IMR-90 (cell line): Measurements from ENCODE around the gene ALG6. TPM values are rescaled to one million over a fixed set of nuclear protein-coding genes. Genes with fewer than 3 reads are reported as not detected.

ENCODE experiments used
- ATAC-seq: fragments of 200-7000 bp; cut with Tn5 transposase; 2 replicates; pipeline ENCODE4 v1.9.1; 2020; ENCODE audit warnings: low read depth, mild to moderate bottlenecking, moderate library complexity
- BruUV-seq: library from RNA; stranded (reverse); fragments of 400-500 nt; replicated peaks from 2 replicates; lab custom pipeline; 2021; lab: Mats Ljungman, UMichigan
- CTCF ChIA-PET: fragments of 300-600 bp; formaldehyde crosslinking; extraction: SDS; loops from one replicate; lab custom pipeline; 2021; ENCODE audit warnings: antibody characterized with exemption; lab: Yijun Ruan, JAX
- POLR2A ChIA-PET: fragments of 300-600 bp; sonication (Branson Sonifier 250); formaldehyde crosslinking; loops from one replicate; lab custom pipeline; 2022; ENCODE audit warnings: antibody characterized with exemption; ENCODE audit not compliant: unreplicated experiment; lab: Charles Lee
- DNase-seq: peaks from one replicate; pipeline ENCODE4 v3.0.0; 2013
- H2AFZ ChIP-seq: replicated peaks from 2 replicates; pipeline ENCODE3; 2013; ENCODE audit warnings: low read length, mild to moderate bottlenecking; ENCODE audit not compliant: poor library complexity
- H2AK5ac ChIP-seq: 2 replicates; pipeline ENCODE4 v1.6.1; 2013; ENCODE audit warnings: low read depth, low read length, inconsistent platforms
- H2AK9ac ChIP-seq: replicated peaks from 2 replicates; pipeline ENCODE3; 2013; ENCODE audit warnings: mild to moderate bottlenecking, low read depth, low read length, moderate library complexity; ENCODE audit not compliant: poor library complexity
- H2BK120ac ChIP-seq: 2 replicates; pipeline ENCODE4 v1.6.1; 2013; ENCODE audit warnings: low read depth, low read length, inconsistent platforms
- H2BK15ac ChIP-seq: 3 replicates; pipeline ENCODE4 v1.6.1; 2013; ENCODE audit warnings: low read depth, low read length, inconsistent platforms
- H2BK20ac ChIP-seq: 2 replicates; pipeline ENCODE4 v1.6.1; 2013; ENCODE audit warnings: low read depth, mild to moderate bottlenecking, inconsistent platforms, low read length, moderate library complexity
- H2BK5ac ChIP-seq: 2 replicates; pipeline ENCODE4 v1.6.1; 2013; ENCODE audit warnings: mild to moderate bottlenecking, low read depth, low read length, inconsistent platforms; ENCODE audit not compliant: poor library complexity, severe bottlenecking
- H3K14ac ChIP-seq: replicated peaks from 2 replicates; pipeline ENCODE4 v1.6.1; 2013; ENCODE audit warnings: low read depth, low read length, inconsistent platforms
- H3K18ac ChIP-seq: 2 replicates; pipeline ENCODE4 v1.6.1; 2013; ENCODE audit warnings: low read depth, low read length, control low read depth
- H3K23ac ChIP-seq: 2 replicates; pipeline ENCODE4 v1.6.1; 2013; ENCODE audit warnings: low read depth, low read length, inconsistent platforms
- H3K27ac ChIP-seq: 2 replicates; pipeline ENCODE4 v1.5.1; 2013; ENCODE audit warnings: mild to moderate bottlenecking, control low read depth, low read length; ENCODE audit not compliant: insufficient read depth
- H3K27me3 ChIP-seq: 2 replicates; pipeline ENCODE4 v1.6.1; 2013; ENCODE audit warnings: low read length; ENCODE audit not compliant: control insufficient read depth, insufficient read depth
- H3K36me3 ChIP-seq: 2 replicates; pipeline ENCODE4 v1.6.1; 2013; ENCODE audit warnings: low read length, mixed read lengths; ENCODE audit not compliant: control insufficient read depth, insufficient read depth
- H3K4ac ChIP-seq: 2 replicates; pipeline ENCODE4 v1.6.1; 2013; ENCODE audit warnings: low read depth, low read length, inconsistent platforms
- H3K4me1 ChIP-seq: 2 replicates; pipeline ENCODE4 v1.6.1; 2013; ENCODE audit warnings: low read length, mixed read lengths; ENCODE audit not compliant: control insufficient read depth, insufficient read depth
- H3K4me2 ChIP-seq: 2 replicates; pipeline ENCODE4 v1.6.1; 2013; ENCODE audit warnings: low read depth, mild to moderate bottlenecking, control low read depth, low read length, moderate library complexity
- H3K4me3 ChIP-seq: 2 replicates; pipeline ENCODE4 v1.5.1; 2013; ENCODE audit warnings: low read depth, mild to moderate bottlenecking, control low read depth, low read length, moderate library complexity; ENCODE audit not compliant: insufficient read depth
- H3K56ac ChIP-seq: 2 replicates; pipeline ENCODE4 v1.6.1; 2013; ENCODE audit warnings: low read length, inconsistent platforms; ENCODE audit not compliant: insufficient read depth; ENCODE audit errors: extremely low read depth
- H3K79me1 ChIP-seq, 2 experiments: 2 replicates each; pipeline ENCODE4 v1.6.1; 2013; ENCODE audit warnings: low read length in 2 of 2, inconsistent platforms in 1 of 2, low read depth in 1 of 2
- H3K9ac ChIP-seq: 2 replicates; pipeline ENCODE4 v1.6.1; 2013; ENCODE audit warnings: low read depth, low read length, control low read depth
- H3K9me1 ChIP-seq: 2 replicates; pipeline ENCODE4 v1.6.1; 2013; ENCODE audit warnings: low read length, inconsistent platforms; ENCODE audit not compliant: insufficient read depth
- H3K9me3 ChIP-seq: 2 replicates; pipeline ENCODE4 v1.6.1; 2013; ENCODE audit warnings: low read length; ENCODE audit not compliant: control insufficient read depth, insufficient read depth
- H4K20me1 ChIP-seq: 2 replicates; pipeline ENCODE4 v1.6.1; 2013; ENCODE audit warnings: low read length, inconsistent platforms; ENCODE audit not compliant: insufficient read depth
- H4K5ac ChIP-seq: 2 replicates; pipeline ENCODE4 v1.6.1; 2013; ENCODE audit warnings: mild to moderate bottlenecking, low read depth, low read length, control low read depth
- H4K8ac ChIP-seq, 2 experiments: 2 replicates each; pipeline ENCODE4 v1.6.1; 2013; ENCODE audit warnings: low read depth in 2 of 2, low read length in 2 of 2, control low read depth in 1 of 2, inconsistent platforms in 1 of 2
- H4K91ac ChIP-seq: 2 replicates; pipeline ENCODE4 v1.6.1; 2013; ENCODE audit warnings: low read depth, low read length, inconsistent platforms; ENCODE audit not compliant: insufficient read depth
- BHLHE40 ChIP-seq: fragments of 150-350 bp; IDR thresholded peaks from 2 replicates; pipeline ENCODE4 v1.6.1; 2016; ENCODE audit warnings: mild to moderate bottlenecking, low read depth, low read length
- CEBPB ChIP-seq: IDR thresholded peaks from 2 replicates; pipeline ENCODE4 v1.6.1; 2012; ENCODE audit warnings: low read depth, low read length, improper control_type of control experiment
- CTCF ChIP-seq: conservative IDR thresholded peaks from 2 replicates; pipeline ENCODE4 v1.5.1; 2012; ENCODE audit warnings: mild to moderate bottlenecking, low read depth, low read length, improper control_type of control experiment
- ELK1 ChIP-seq: fragments of 150-350 bp; IDR thresholded peaks from 2 replicates; pipeline ENCODE4 v1.6.1; 2016; ENCODE audit warnings: low read depth, mild to moderate bottlenecking, low read length, moderate library complexity, borderline replicate concordance
- MAFK ChIP-seq: IDR thresholded peaks from 2 replicates; pipeline ENCODE4 v1.6.1; 2012; ENCODE audit warnings: low read depth, low read length, improper control_type of control experiment
- MAZ ChIP-seq: IDR thresholded peaks from 2 replicates; pipeline ENCODE4 v1.6.1; 2012; ENCODE audit warnings: low read depth, mild to moderate bottlenecking, low read length, improper control_type of control experiment, moderate library complexity, borderline replicate concordance
- MXI1 ChIP-seq: IDR thresholded peaks from 2 replicates; pipeline ENCODE4 v1.6.1; 2012; ENCODE audit warnings: low read depth, mild to moderate bottlenecking, low read length, moderate library complexity, borderline replicate concordance
- NFE2L2 ChIP-seq: fragments of 150-350 bp; IDR thresholded peaks from 2 replicates; pipeline ENCODE4 v1.6.1; 2016; ENCODE audit warnings: low read depth, mild to moderate bottlenecking, low read length
- RCOR1 ChIP-seq: IDR thresholded peaks from 2 replicates; pipeline ENCODE4 v1.6.1; 2012; ENCODE audit warnings: mild to moderate bottlenecking, low read length, improper control_type of control experiment; ENCODE audit not compliant: insufficient replicate concordance
- RFX5 ChIP-seq: IDR thresholded peaks from 2 replicates; pipeline ENCODE4 v1.8.0; 2012; ENCODE audit warnings: low read depth, mild to moderate bottlenecking, low read length, moderate library complexity
- SMC3 ChIP-seq: fragments of 150-350 bp; IDR thresholded peaks from 2 replicates; pipeline ENCODE4 v1.6.1; 2016; ENCODE audit warnings: low read depth, mild to moderate bottlenecking, antibody characterized with exemption, low read length, moderate library complexity
- USF2 ChIP-seq: fragments of 150-350 bp; IDR thresholded peaks from 2 replicates; pipeline ENCODE4 v1.6.1; 2017; ENCODE audit warnings: mild to moderate bottlenecking, antibody characterized with exemption, low read length, low read depth
- WGBS, 2 experiments: methylation state at CpG; one replicate each; pipeline versions ENCODE4 v1.1.5 to v1.1.7; 2013; ENCODE audit warnings: missing lambda C conversion rate in 2 of 2; ENCODE audit not compliant: insufficient read length in 1 of 2; ENCODE audit errors: extremely low coverage in 2 of 2; 5-methylcytosine and 5-hydroxymethylcytosine counted together
- dilution Hi-C: fragments of 300-500 bp; cut with HindIII; formaldehyde crosslinking; loops from one replicate; pipeline ENCODE4 v1.14.3; 2018; ENCODE audit warnings: low sequenced_read_pairs; ENCODE audit not compliant: unreplicated experiment
- in situ Hi-C: fragments of 300-500 bp; cut with MboI; formaldehyde crosslinking; loops from 3 replicates; pipeline ENCODE4 v1.14.3; 2019; ENCODE audit warnings: low sequenced_read_pairs, inconsistent platforms, mixed read lengths
- intact Hi-C: fragments of 100-400 bp; cut with micrococcal nuclease; formaldehyde crosslinking; loops from 2 replicates; pipeline ENCODE4 v1.10.0; 2022
- polyA plus RNA-seq, 3 experiments: library from polyadenylated mRNA; depleted of rRNA; stranded (reverse); fragments of >200 nt; gene quantifications; 2 replicates each; pipeline ENCODE4 v1.2.3, GENCODE V29; 2012; ENCODE audit warnings: low replicate concordance in 1 of 3
- total RNA-seq: library from RNA; depleted of rRNA; stranded (reverse); fragments of >200 nt; gene quantifications from 2 replicates; pipeline ENCODE4 v1.2.3, GENCODE V29; 2012

Gene ALG6
- total and polyA plus RNA-seq, 2 of the 4 experiments (the other 2 are of a cell fraction), result 4.8 to 6.5 TPM

- Histone ChIP-seq H4K91ac (no peak overlapping the region), H3K9ac (no peak overlapping the region), H2BK5ac (no peak overlapping the region), H3K79me1 (no peaks in the 10 kb centered on the region), H3K36me3 (no peaks in the 10 kb centered on the region), H3K23ac (no peak overlapping the region), H4K8ac (no peak overlapping the region), H3K4me2 (peak overlapping the region; percentile 82), H2BK15ac (no peak overlapping the region), H2AFZ (no peak overlapping the region), H4K20me1 (0 out of 2 replicates have a peak, but pooled peaks cover 5% of the 10 kb centered on the region), H2AK5ac (no peak overlapping the region), H3K27ac (no peak overlapping the region), H2BK120ac (no peak overlapping the region), H3K27me3 (peaks cover 91% of the 10 kb centered on the region), H3K18ac (no peak overlapping the region), H3K4me1 (no peaks in the 10 kb centered on the region; the same call in 1 of the 2 replicates), H3K56ac (no peak overlapping the region), H3K9me3 (peaks cover 34% of the 10 kb centered on the region), H2AK9ac (no peak overlapping the region), H4K5ac (no peak overlapping the region), H3K4ac (no peak overlapping the region), H2BK20ac (no peak overlapping the region), H3K14ac (no peak overlapping the region), H3K9me1 (no peaks in the 10 kb centered on the region), H3K4me3 (peak overlapping the region; percentile 48; the same call in 1 of the 2 replicates)
- WGBS, 2 experiments, result 0% methylated on average over 1 of the region's 12 CpGs; no CpG with 5 or more reads in 1 of the 2 experiments
- no peak for TF ChIP-seq CTCF
- TF ChIP-seq ELK1, result no peak
- TF ChIP-seq RFX5, result no peak
- TF ChIP-seq RCOR1, result no peak
- TF ChIP-seq NFE2L2, result no peak
- no peak for TF ChIP-seq MAFK
- TF ChIP-seq USF2, result no peak
- TF ChIP-seq SMC3, result no peak
- no peak for TF ChIP-seq BHLHE40
- TF ChIP-seq MAZ, result no peak
- no peak for TF ChIP-seq MXI1
- TF ChIP-seq CEBPB, result no peak
- ChIA-PET CTCF (no interaction called here), POLR2A (no interaction called here)
- ATAC-seq (no peak), DNase-seq (no peak)
- dilution Hi-C loops (no loop called here), in situ Hi-C loops (loop anchor here (10.0 to 25.0 kb wide), 3 partner anchors 133 to 941 kb away; partner anchors contain the start of genes EFCAB7 and ITGB3BP), intact Hi-C loops (no loop called here)
- no TSS peak for BruUV-seq
Observed at GRCh38 chr1:63321785-63322113, 45.7 kb upstream of the ALG6 start.
